A549 (cell line): ENCODE data around the gene TNS1. TPM values are rescaled to one million over a fixed set of nuclear protein-coding genes. Genes with fewer than 3 reads are reported as not detected.

Experiments
- ATAC-seq, 2 experiments: fragments of 200-7000 bp in 1 of 2; fragments of >200 bp in 1 of 2; cut with Nextera tagmentation in 1 of 2; cut with Tn5 transposase in 1 of 2; 3 replicates each; pipeline versions ENCODE4 v1.8.0 to v1.9.1; 2018 to 2020; ENCODE audit warnings: mild to moderate bottlenecking in 1 of 2, moderate library complexity in 1 of 2
- CTCF ChIA-PET: fragments of 300-600 bp; sonication (Branson Sonifier 250); formaldehyde crosslinking; extraction: SDS; loops from one replicate; lab custom pipeline; 2021; ENCODE audit warnings: antibody characterized with exemption, inconsistent platforms; lab: Yijun Ruan, JAX
- POLR2A ChIA-PET: fragments of 350-600 bp; formaldehyde crosslinking; extraction: SDS; loops from one replicate; lab custom pipeline; 2021; ENCODE audit warnings: antibody characterized with exemption, inconsistent platforms; lab: Yijun Ruan, JAX
- DNase-seq, 2 experiments: peaks; one replicate each; pipeline versions ENCODE4 v3.0.0 to v3.0.0-alpha.2; 2011 to 2016; ENCODE audit warnings: low read depth in 1 of 2, low spot score in 1 of 2
- FAIRE-seq: peaks from 2 replicates; lab custom pipeline; 2011; peaks lifted over from hg19 to GRCh38; lab: Jason Lieb, UNC
- H3K27ac ChIP-seq, 2 experiments: fragments of >200 bp; sonication (Bioruptor Twin); formaldehyde crosslinking; 3 replicates each; pipeline ENCODE4 v1.5.1; 2016 to 2017
- H3K4me1 ChIP-seq: fragments of >200 bp; sonication (Bioruptor Twin); formaldehyde crosslinking; 3 replicates; pipeline ENCODE4 v1.6.1; 2016
- H3K4me2 ChIP-seq: fragments of >200 bp; sonication (Bioruptor Twin); formaldehyde crosslinking; 3 replicates; pipeline ENCODE4 v1.6.1; 2016
- H3K4me3 ChIP-seq: fragments of >200 bp; sonication (Bioruptor Twin); formaldehyde crosslinking; 3 replicates; pipeline ENCODE4 v1.5.1; 2016
- H3K9me3 ChIP-seq: fragments of >200 bp; sonication (Bioruptor Twin); formaldehyde crosslinking; 3 replicates; pipeline ENCODE4 v1.6.1; 2016
- CBX2 ChIP-seq: fragments of 200-600 bp; sonication (generic); IDR thresholded peaks from 2 replicates; pipeline ENCODE4 v1.6.1; 2016; ENCODE audit warnings: low read depth, mild to moderate bottlenecking, borderline replicate concordance
- CEBPB ChIP-seq, 2 experiments: fragments of >200 bp in 1 of 2; sonication (Bioruptor Twin) in 1 of 2; formaldehyde crosslinking in 1 of 2; IDR thresholded peaks; 2 replicates each; pipeline ENCODE4 v1.6.1; 2012 to 2016
- EHMT2 ChIP-seq: fragments of 200-600 bp; sonication (generic); IDR thresholded peaks from 2 replicates; pipeline ENCODE4 v1.6.1; 2016; ENCODE audit warnings: antibody characterized with exemption, low read depth, mild to moderate bottlenecking, moderate library complexity
- EP300 ChIP-seq, 2 experiments: fragments of >200 bp; sonication (Bioruptor Twin); formaldehyde crosslinking; IDR thresholded peaks; 2 replicates in 1 of 2; 3 replicates in 1 of 2; pipeline ENCODE4 v1.6.1; 2016 to 2017
- FOXS1 ChIP-seq: fragments of 250-450 bp; sonication (Bioruptor Pico); IDR thresholded peaks from 2 replicates; pipeline ENCODE4 v1.5.0; 2020; ENCODE audit warnings: mild to moderate bottlenecking, moderate library complexity
- HOXB5 ChIP-seq: fragments of 250-450 bp; sonication (Bioruptor Pico); IDR thresholded peaks from 2 replicates; pipeline ENCODE4 v1.5.0; 2020; ENCODE audit warnings: mild to moderate bottlenecking, moderate library complexity
- JUNB ChIP-seq: fragments of >200 bp; sonication (Bioruptor Twin); formaldehyde crosslinking; IDR thresholded peaks from 2 replicates; pipeline ENCODE4 v1.6.1; 2016
- MYC ChIP-seq: IDR thresholded peaks from 2 replicates; pipeline ENCODE4 v1.6.1; 2012; ENCODE audit warnings: mild to moderate bottlenecking, inconsistent platforms, low read length, improper control_type of control experiment, borderline replicate concordance
- NFE2L2 ChIP-seq: fragments of 150-350 bp; conservative IDR thresholded peaks from 2 replicates; pipeline ENCODE4 v1.6.1; 2014; ENCODE audit warnings: low read length
- NPAS2 ChIP-seq: fragments of 250-450 bp; sonication (Bioruptor Pico); IDR thresholded peaks from 2 replicates; pipeline ENCODE4 v1.8.0; 2022; ENCODE audit warnings: mild to moderate bottlenecking, moderate library complexity, borderline replicate concordance
- POLR2A ChIP-seq: IDR thresholded peaks from 2 replicates; pipeline ENCODE4 v1.6.1; 2012; ENCODE audit warnings: mild to moderate bottlenecking, low read length
- RARB ChIP-seq: fragments of 250-450 bp; sonication (Bioruptor Pico); IDR thresholded peaks from 2 replicates; pipeline ENCODE4 v1.8.0; 2021; ENCODE audit warnings: mild to moderate bottlenecking, moderate library complexity
- RCOR1 ChIP-seq: fragments of 150-350 bp; IDR thresholded peaks from 2 replicates; pipeline ENCODE4 v1.6.1; 2014; ENCODE audit warnings: antibody characterized with exemption, low read length, low read depth
- SMC3 ChIP-seq: fragments of >200 bp; sonication (Bioruptor Twin); formaldehyde crosslinking; IDR thresholded peaks from 3 replicates; pipeline ENCODE4 v1.6.1; 2018; ENCODE audit warnings: inconsistent platforms
- SREBF2 ChIP-seq: fragments of 450-650 bp; IDR thresholded peaks from 2 replicates; pipeline ENCODE4 v1.6.1; 2014; ENCODE audit warnings: mild to moderate bottlenecking, moderate library complexity
- TP53 ChIP-seq: fragments of 250-450 bp; sonication (Bioruptor Pico); IDR thresholded peaks from 2 replicates; pipeline ENCODE4 v1.5.0; 2021; ENCODE audit warnings: mild to moderate bottlenecking, moderate library complexity
- ZC3H11A ChIP-seq: fragments of 450-650 bp; IDR thresholded peaks from 2 replicates; pipeline ENCODE4 v1.6.1; 2014; ENCODE audit warnings: antibody characterized with exemption, mild to moderate bottlenecking
- ZFP36 ChIP-seq: fragments of 450-650 bp; IDR thresholded peaks from 2 replicates; pipeline ENCODE4 v1.6.1; 2014; ENCODE audit warnings: borderline replicate concordance; ENCODE audit not compliant: partially characterized antibody
- WGBS: methylation state at CpG from one replicate; pipeline ENCODE4 v1.1.6; 2017; ENCODE audit errors: missing lambda C conversion rate; 5-methylcytosine and 5-hydroxymethylcytosine counted together
- polyA plus RNA-seq, 4 experiments: library from polyadenylated mRNA; depleted of rRNA in 3 of 4; stranded (reverse); fragments of >200 nt; fragmentation: RNase III in 1 of 4; extraction: RNeasy Plus Mini Kit Qiagen cat#74134 plus additional on column Dnase treatment in 1 of 4; gene quantifications; 2 replicates in 3 of 4; 3 replicates in 1 of 4; pipeline ENCODE4 v1.2.3, GENCODE V29; 2011 to 2017
- TF ChIP-seq, protein P1 (sequence below): IDR thresholded peaks from 2 replicates; pipeline ENCODE4 v1.6.1; 2012
- TF ChIP-seq, protein P2 (sequence below): IDR thresholded peaks from 2 replicates; pipeline ENCODE4 v1.6.1; 2012
- TF ChIP-seq, protein P3 (sequence below): IDR thresholded peaks from 2 replicates; pipeline ENCODE4 v1.6.1; 2012; ENCODE audit warnings: low read depth, borderline replicate concordance
- TF ChIP-seq, protein P4 (sequence below): fragments of 250-450 bp; sonication (Bioruptor Pico); IDR thresholded peaks from 2 replicates; pipeline ENCODE4 v1.5.0; 2021; ENCODE audit warnings: mild to moderate bottlenecking, moderate library complexity, borderline replicate concordance
- TF ChIP-seq, protein P5 (sequence below): fragments of 200-600 bp; sonication (generic); IDR thresholded peaks from 2 replicates; pipeline ENCODE4 v1.6.1; 2016; ENCODE audit warnings: antibody characterized with exemption, mild to moderate bottlenecking, moderate library complexity
- TF ChIP-seq, protein P6 (sequence below): fragments of 150-350 bp; IDR thresholded peaks from 2 replicates; pipeline ENCODE4 v1.6.1; 2014; ENCODE audit warnings: low read depth, mild to moderate bottlenecking, low read length

TNS1 gene
- polyA plus RNA-seq, 2 of the 4 experiments (the other 2 are of a cell fraction), result 4.9 to 10.6 TPM

DNA sequence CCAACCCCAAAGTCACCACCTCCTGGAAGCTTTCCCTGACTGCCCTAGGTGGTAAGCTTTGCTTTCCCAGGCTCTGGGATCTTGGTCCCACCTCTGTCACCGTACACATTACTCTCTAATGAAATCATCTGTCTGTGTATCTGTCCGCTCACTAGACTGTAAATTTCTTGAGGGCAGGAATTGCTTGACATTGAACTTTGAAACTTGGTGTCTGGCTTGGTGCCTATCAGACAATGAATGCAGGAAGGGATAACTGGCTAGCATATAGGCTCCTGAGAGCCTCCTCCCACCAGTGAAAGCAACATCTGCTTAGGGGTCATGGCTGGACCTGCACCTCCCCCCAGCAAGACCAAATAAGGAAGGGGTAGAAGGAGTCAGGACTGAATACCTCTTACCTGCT is 155.7 kb downstream of the TNS1 start:
- 57% methylated on average over 2 of the region's 2 CpGs for WGBS
- TF ChIP-seq, protein P1, sequence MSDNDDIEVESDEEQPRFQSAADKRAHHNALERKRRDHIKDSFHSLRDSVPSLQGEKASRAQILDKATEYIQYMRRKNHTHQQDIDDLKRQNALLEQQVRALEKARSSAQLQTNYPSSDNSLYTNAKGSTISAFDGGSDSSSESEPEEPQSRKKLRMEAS, result no peak
- TF ChIP-seq RCOR1 (no peak), ZFP36 (peak; percentile 8), JUNB (no peak), CBX2 (no peak), SMC3 (no peak)
- no peak for FAIRE-seq
- no peak for ATAC-seq
- ChIA-PET CTCF (interaction anchor here (0.9 to 1.3 kb wide), 2 partner anchors 40 to 62 kb away, joined by 3 to 4 read pairs; no protein-coding TSS in a partner anchor), POLR2A (no interaction called here)
- H3K4me2 ChIP-seq, result no peak overlapping the region
- peaks cover 23% of the 10 kb centered on the region for H3K9me3 ChIP-seq
- H3K4me3 ChIP-seq, result no peak overlapping the region
- H3K4me1 ChIP-seq, result peaks cover 26% of the 10 kb centered on the region
- DNase-seq, result no peak
- H3K27ac ChIP-seq, result no peak overlapping the region

DNA sequence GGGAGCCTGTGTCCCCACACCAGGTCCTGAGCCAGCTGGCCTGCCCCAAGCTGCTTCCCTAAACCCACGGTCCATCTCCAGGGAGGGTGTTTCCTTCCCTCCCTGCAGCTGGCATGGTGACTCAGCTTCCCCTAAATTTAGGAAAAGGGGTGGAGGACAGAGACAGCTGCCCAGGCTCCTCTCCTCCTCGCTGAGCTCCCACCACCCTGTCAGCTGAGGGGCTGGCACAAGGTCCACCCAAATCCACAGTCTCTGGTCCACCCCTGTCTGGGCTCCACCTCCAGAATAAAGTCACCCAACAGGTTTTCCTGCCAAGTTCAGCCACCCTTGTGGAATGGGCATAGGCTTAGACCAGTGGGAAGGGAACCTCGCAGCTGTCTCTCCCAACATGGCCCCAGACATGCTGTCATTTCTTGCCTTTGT is 156.5 kb downstream of the TNS1 start:
- H3K4me1 ChIP-seq, result peaks cover 18% of the 10 kb centered on the region
- no peak for TF ChIP-seq MYC
- TF ChIP-seq NPAS2 (CRISPR knock-in tag), result no peak
- no peak for TF ChIP-seq ZC3H11A
- no peak for TF ChIP-seq FOXS1 (CRISPR knock-in tag)
- no peak for TF ChIP-seq TP53 (CRISPR knock-in tag)
- TF ChIP-seq, protein P2, sequence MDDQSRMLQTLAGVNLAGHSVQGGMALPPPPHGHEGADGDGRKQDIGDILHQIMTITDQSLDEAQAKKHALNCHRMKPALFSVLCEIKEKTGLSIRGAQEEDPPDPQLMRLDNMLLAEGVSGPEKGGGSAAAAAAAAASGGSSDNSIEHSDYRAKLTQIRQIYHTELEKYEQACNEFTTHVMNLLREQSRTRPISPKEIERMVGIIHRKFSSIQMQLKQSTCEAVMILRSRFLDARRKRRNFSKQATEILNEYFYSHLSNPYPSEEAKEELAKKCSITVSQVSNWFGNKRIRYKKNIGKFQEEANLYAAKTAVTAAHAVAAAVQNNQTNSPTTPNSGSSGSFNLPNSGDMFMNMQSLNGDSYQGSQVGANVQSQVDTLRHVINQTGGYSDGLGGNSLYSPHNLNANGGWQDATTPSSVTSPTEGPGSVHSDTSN, result no peak
- no peak for TF ChIP-seq RARB (CRISPR knock-in tag)
- TF ChIP-seq, protein P3, sequence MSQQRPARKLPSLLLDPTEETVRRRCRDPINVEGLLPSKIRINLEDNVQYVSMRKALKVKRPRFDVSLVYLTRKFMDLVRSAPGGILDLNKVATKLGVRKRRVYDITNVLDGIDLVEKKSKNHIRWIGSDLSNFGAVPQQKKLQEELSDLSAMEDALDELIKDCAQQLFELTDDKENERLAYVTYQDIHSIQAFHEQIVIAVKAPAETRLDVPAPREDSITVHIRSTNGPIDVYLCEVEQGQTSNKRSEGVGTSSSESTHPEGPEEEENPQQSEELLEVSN, result no peak
- TF ChIP-seq, protein P4, sequence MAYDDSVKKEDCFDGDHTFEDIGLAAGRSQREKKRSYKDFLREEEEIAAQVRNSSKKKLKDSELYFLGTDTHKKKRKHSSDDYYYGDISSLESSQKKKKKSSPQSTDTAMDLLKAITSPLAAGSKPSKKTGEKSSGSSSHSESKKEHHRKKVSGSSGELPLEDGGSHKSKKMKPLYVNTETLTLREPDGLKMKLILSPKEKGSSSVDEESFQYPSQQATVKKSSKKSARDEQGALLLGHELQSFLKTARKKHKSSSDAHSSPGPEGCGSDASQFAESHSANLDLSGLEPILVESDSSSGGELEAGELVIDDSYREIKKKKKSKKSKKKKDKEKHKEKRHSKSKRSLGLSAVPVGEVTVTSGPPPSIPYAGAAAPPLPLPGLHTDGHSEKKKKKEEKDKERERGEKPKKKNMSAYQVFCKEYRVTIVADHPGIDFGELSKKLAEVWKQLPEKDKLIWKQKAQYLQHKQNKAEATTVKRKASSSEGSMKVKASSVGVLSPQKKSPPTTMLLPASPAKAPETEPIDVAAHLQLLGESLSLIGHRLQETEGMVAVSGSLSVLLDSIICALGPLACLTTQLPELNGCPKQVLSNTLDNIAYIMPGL (CRISPR knock-in tag), result no peak
- no peak for TF ChIP-seq EHMT2
- TF ChIP-seq NFE2L2, result no peak
- TF ChIP-seq HOXB5 (CRISPR knock-in tag), result no peak
- TF ChIP-seq EP300 (IDR thresholded peaks at IDR 0.05), result no peak
- TF ChIP-seq SMC3, result no peak
- no peak for TF ChIP-seq CEBPB (IDR thresholded peaks at IDR 0.05)
- TF ChIP-seq POLR2A, result no peak
- no peak for TF ChIP-seq SREBF2
- TF ChIP-seq, protein P5, sequence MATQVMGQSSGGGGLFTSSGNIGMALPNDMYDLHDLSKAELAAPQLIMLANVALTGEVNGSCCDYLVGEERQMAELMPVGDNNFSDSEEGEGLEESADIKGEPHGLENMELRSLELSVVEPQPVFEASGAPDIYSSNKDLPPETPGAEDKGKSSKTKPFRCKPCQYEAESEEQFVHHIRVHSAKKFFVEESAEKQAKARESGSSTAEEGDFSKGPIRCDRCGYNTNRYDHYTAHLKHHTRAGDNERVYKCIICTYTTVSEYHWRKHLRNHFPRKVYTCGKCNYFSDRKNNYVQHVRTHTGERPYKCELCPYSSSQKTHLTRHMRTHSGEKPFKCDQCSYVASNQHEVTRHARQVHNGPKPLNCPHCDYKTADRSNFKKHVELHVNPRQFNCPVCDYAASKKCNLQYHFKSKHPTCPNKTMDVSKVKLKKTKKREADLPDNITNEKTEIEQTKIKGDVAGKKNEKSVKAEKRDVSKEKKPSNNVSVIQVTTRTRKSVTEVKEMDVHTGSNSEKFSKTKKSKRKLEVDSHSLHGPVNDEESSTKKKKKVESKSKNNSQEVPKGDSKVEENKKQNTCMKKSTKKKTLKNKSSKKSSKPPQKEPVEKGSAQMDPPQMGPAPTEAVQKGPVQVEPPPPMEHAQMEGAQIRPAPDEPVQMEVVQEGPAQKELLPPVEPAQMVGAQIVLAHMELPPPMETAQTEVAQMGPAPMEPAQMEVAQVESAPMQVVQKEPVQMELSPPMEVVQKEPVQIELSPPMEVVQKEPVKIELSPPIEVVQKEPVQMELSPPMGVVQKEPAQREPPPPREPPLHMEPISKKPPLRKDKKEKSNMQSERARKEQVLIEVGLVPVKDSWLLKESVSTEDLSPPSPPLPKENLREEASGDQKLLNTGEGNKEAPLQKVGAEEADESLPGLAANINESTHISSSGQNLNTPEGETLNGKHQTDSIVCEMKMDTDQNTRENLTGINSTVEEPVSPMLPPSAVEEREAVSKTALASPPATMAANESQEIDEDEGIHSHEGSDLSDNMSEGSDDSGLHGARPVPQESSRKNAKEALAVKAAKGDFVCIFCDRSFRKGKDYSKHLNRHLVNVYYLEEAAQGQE, result no peak
- TF ChIP-seq, protein P6, sequence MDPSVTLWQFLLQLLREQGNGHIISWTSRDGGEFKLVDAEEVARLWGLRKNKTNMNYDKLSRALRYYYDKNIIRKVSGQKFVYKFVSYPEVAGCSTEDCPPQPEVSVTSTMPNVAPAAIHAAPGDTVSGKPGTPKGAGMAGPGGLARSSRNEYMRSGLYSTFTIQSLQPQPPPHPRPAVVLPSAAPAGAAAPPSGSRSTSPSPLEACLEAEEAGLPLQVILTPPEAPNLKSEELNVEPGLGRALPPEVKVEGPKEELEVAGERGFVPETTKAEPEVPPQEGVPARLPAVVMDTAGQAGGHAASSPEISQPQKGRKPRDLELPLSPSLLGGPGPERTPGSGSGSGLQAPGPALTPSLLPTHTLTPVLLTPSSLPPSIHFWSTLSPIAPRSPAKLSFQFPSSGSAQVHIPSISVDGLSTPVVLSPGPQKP, result no peak
- TF ChIP-seq, all 56 proteins: peak for 0
- ChIA-PET POLR2A (no interaction called here), CTCF (interaction anchor here (0.9 to 1.3 kb wide), 2 partner anchors 41 to 61 kb away, joined by 3 to 4 read pairs; no protein-coding TSS in a partner anchor)
- Histone ChIP-seq H3K4me3 (no peak overlapping the region), H3K27ac (no peak overlapping the region), H3K9me3 (peaks cover 23% of the 10 kb centered on the region), H3K4me2 (no peak overlapping the region)
- FAIRE-seq, result no peak
- ATAC-seq, result no peak
- no peak for DNase-seq
- WGBS, result 78% methylated on average over 3 of the region's 3 CpGs
